Adrenal gland (tissue), 5 donors: ENCODE data around the gene MGRN1.

Source experiments
- CTCF ChIP-seq, 6 experiments: fragments of 450-650 bp in 4 of 6; fragments of 200-600 bp in 2 of 6; sonication (generic) in 1 of 6; IDR thresholded peaks; 1 replicate in 5 of 6; 2 replicates in 1 of 6; pipeline versions ENCODE4 v1.5.1 to v1.8.0; 2016 to 2021; ENCODE audit warnings: antibody characterized with exemption in 6 of 6, mild to moderate bottlenecking in 2 of 6, moderate library complexity in 1 of 6
- POLR2A ChIP-seq, 2 donors: fragments of 450-650 bp; IDR thresholded peaks; one replicate each; pipeline ENCODE4 v1.6.1; 2017; ENCODE audit warnings: antibody characterized with exemption in 2 of 2, mild to moderate bottlenecking in 2 of 2, moderate library complexity in 1 of 2
- donor health status: DM: no; HTN: no; CAD: no.

GRCh38 chr16:4691666-4692412, 67.2 kb downstream of the MGRN1 start:
- no peak for TF ChIP-seq CTCF (IDR thresholded peaks at IDR 0.05)
- no peak for TF ChIP-seq POLR2A (IDR thresholded peaks at IDR 0.05)
